GM19099 (cell line): ENCODE results near the gene TDRD10.

Source experiments
- POLR2A ChIP-seq: IDR thresholded peaks from 3 replicates; pipeline ENCODE4 v1.6.1; 2011; ENCODE audit warnings: low read depth; ENCODE audit not compliant: insufficient read length; ENCODE audit errors: extremely low read depth

Gene TDRD10

DNA sequence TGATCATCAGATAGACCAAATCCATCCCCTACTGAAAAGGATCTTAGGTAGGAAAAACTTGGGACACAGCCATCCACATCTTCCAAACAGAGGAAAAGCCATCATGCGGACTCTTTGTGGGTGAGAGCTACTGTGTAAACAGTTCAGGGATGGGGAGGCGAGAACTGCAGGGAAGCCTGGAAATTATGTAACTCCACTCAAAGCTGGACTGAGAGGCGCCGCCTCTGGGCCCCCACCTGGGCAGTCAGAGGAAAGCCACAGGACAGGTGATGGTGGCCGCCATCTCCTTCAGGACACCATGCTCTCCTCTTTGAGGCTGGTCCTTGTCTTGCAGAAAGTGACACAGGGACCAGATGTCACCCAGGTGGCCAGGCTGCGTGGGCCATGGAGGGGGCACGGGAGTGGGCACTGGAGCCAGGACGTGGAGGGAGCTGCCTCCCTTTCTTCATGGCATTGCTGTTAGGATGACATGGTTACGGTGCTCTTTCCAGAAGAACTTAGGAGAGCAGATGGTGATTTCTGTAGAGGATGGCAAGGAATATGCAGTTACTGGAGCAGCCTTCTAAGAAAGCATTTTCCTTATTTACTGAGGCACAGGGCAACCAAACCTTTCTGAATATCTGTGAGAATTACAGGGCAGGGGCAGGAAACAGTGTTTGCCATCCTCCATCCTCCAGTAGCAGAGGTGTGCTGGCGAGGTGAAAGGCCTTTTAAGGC, 32.0 kb upstream of the TDRD10 start:
- no peak for TF ChIP-seq POLR2A

GRCh38 chr1:154471304-154471703, 30.7 kb upstream of the TDRD10 start:
- no peak for TF ChIP-seq POLR2A

- TF ChIP-seq POLR2A, result no peak
These were observed 27.2 kb upstream of the TDRD10 start for GRCh38 chr1:154474802-154475201.

GRCh38 chr1:154476791-154477190, 25.2 kb upstream of the TDRD10 start:
- no peak for TF ChIP-seq POLR2A

- no peak for TF ChIP-seq POLR2A
These were observed 24.0 kb upstream of the TDRD10 start for GRCh38 chr1:154478013-154478412.

- TF ChIP-seq POLR2A, result no peak
These were observed 23.4 kb upstream of the TDRD10 start for GRCh38 chr1:154478639-154479038.

GRCh38 chr1:154479764-154480421, 22.1 kb upstream of the TDRD10 start:
- no peak for TF ChIP-seq POLR2A

GRCh38 chr1:154481053-154481452, 21.0 kb upstream of the TDRD10 start:
- no peak for TF ChIP-seq POLR2A

GRCh38 chr1:154483941-154484803, 17.8 kb upstream of the TDRD10 start:
- no peak for TF ChIP-seq POLR2A

- TF ChIP-seq POLR2A, result no peak
These were observed 16.9 kb upstream of the TDRD10 start for GRCh38 chr1:154485106-154485505.

DNA sequence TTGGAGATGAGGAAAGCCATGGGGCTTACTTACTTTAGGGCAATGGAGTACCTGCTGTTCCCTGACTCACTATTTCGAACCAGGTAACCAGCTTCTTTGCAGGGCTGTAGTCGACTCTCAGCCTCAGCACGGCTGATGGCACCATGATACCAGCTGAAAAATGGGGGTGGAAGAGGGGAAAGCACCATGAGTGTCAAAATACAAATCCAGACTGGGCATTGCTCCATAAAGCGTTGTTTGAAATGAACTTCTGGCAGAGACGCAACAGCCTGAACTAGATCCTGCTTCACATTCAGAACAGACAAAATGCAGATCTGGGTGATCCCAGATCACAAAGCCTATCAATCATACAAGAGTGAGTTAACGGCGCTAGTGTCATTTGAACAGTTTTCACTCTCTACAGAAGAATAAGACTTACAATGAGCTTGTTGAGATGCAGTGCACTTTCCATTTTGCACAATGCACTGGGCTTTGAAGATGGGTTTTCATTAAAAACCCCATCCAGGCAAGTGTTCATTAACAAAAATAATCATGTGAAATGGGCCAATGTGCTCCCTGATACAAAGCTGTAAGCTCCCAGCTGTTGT, 16.0 kb upstream of the TDRD10 start:
- no peak for TF ChIP-seq POLR2A

DNA sequence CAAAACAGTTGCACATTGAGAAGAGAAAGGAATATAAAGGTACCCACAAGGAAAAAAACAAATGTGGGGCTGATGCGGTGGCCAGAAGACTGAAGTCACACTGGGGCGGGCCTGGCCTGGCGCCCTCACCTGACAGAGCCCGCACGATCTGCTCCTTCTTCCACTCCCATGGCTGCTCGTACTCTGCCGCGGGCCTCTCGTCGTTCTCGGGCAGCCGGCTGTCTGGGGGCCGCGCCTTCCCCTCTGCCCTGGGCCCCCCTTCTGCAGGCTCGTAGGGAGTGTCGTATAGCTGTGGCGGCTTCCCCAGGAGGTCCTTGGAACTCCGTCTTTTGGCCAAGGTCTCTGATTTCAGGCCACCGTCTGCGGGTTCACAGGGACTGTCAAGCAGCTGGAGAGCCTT, 13.1 kb upstream of the TDRD10 start:
- TF ChIP-seq POLR2A, result no peak

GRCh38 chr1:154489695-154490274, 12.2 kb upstream of the TDRD10 start:
- TF ChIP-seq POLR2A, result no peak

DNA sequence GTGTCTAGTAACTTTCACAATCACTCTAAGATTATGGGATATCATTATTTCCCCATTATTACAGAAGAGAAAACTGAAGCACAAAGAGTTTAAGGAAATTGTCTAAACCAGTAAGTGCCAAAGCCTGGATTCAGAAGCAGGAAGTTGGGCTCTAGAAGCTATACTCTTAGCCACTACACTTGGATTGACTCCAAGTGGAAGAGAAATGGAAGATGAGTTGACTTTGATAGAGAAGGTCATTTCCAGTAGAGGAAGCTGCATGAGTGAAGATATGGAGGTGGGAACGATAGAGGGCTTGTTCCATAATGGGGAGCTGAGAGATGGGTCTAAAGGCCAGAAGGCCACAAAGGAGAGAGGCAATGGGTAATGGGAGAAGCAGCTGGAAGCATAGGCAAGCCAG, 11.7 kb upstream of the TDRD10 start:
- TF ChIP-seq POLR2A, result no peak

DNA sequence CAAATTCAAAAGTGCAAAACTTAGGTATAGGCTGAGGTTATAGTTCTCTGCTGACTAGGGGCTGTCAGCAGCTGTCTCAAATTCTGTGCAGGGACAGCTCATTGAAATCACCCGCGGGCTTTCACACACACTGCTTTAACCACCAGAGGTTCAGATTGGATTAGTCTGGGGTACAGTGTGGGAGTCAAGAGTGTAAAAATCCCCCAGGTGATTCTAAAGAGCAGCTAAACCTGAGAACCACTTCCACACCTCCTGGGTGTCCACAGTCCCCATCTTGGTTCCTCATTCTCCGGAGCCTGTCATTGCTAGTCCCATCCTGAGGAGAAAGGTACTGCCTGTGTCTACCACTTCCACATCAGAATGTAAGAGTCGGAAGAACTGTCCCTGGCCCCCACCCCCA, 9.9 kb upstream of the TDRD10 start:
- no peak for TF ChIP-seq POLR2A
